ENCODE results near the gene DYSF.

DYSF gene

GRCh38 chr2:71511776-71512175 is 58.4 kb downstream of the DYSF start:
- Histone ChIP-seq H3K36me3 (replicated peaks; ENCODE audit: insufficient read depth, low read length) (no peaks in the 10 kb centered on the region), H4K20me1 (ENCODE audit: insufficient read depth, low read length) (no peaks in the 10 kb centered on the region), H3F3A (ENCODE audit: insufficient read depth, low read length) (no peaks in the 10 kb centered on the region), H3K4me3 (ENCODE audit: low read length) (no peak overlapping the region), H3K9me2 (replicated peaks; ENCODE audit: insufficient read depth, low read length) (no peaks in the 10 kb centered on the region), H3K27ac (ENCODE audit: low read length) (no peak overlapping the region), H3K4me2 (ENCODE audit: low read depth, low read length) (no peak overlapping the region), H3K9ac (ENCODE audit: low read length) (no peak overlapping the region), H3K79me2 (ENCODE audit: low read length) (no peaks in the 10 kb centered on the region), H2AFZ (ENCODE audit: low read length) (no peak overlapping the region), H3K9me3 (replicated peaks; ENCODE audit: insufficient read depth, low read length) (no peaks in the 10 kb centered on the region), H3K4me1 (ENCODE audit: low read length) (no peaks in the 10 kb centered on the region), H3K27me3 (replicated peaks; ENCODE audit: insufficient read depth, low read length) (no peaks in the 10 kb centered on the region)
- no peak for TF ChIP-seq EZH2 (optimal IDR thresholded peaks at IDR 0.05; ENCODE audit: low read depth, low read length)
- no peak for TF ChIP-seq CTCF (IDR thresholded peaks at IDR 0.05; ENCODE audit: low read length)
- TF ChIP-seq EZH2phosphoT487 (IDR thresholded peaks at IDR 0.05; ENCODE audit: low read length) = no peak
- no peak for DNase-seq

- H3K27ac ChIP-seq (ENCODE audit: low read length) = no peak overlapping the region
- no peak for DNase-seq
- TF ChIP-seq EZH2 (optimal IDR thresholded peaks at IDR 0.05; ENCODE audit: low read depth, low read length) (no peak), CTCF (IDR thresholded peaks at IDR 0.05; ENCODE audit: low read length) (no peak)
- H3K4me1 ChIP-seq (ENCODE audit: low read length) = no peaks in the 10 kb centered on the region
- no peaks in the 10 kb centered on the region for H4K20me1 ChIP-seq (ENCODE audit: insufficient read depth, low read length)
- H3K79me2 ChIP-seq (ENCODE audit: low read length) = no peaks in the 10 kb centered on the region
- H3K36me3 ChIP-seq (replicated peaks; ENCODE audit: insufficient read depth, low read length) = no peaks in the 10 kb centered on the region
- no peaks in the 10 kb centered on the region for H3K9me2 ChIP-seq (replicated peaks; ENCODE audit: insufficient read depth, low read length)
- H3K4me3 ChIP-seq (ENCODE audit: low read length) = no peak overlapping the region
- no peaks in the 10 kb centered on the region for H3K9me3 ChIP-seq (replicated peaks; ENCODE audit: insufficient read depth, low read length)
- H3K4me2 ChIP-seq (ENCODE audit: low read depth, low read length) = no peak overlapping the region
- no peaks in the 10 kb centered on the region for H3F3A ChIP-seq (ENCODE audit: insufficient read depth, low read length)
- H3K9ac ChIP-seq (ENCODE audit: low read length) = no peak overlapping the region
- no peaks in the 10 kb centered on the region for H3K27me3 ChIP-seq (replicated peaks; ENCODE audit: insufficient read depth, low read length)
- no peak overlapping the region for H2AFZ ChIP-seq (ENCODE audit: low read length)
Observed at GRCh38 chr2:71512386-71512785, 59.0 kb downstream of the DYSF start.

GRCh38 chr2:71513096-71513495 is 59.7 kb downstream of the DYSF start:
- H3F3A ChIP-seq (ENCODE audit: insufficient read depth, low read length) = no peaks in the 10 kb centered on the region
- H3K36me3 ChIP-seq (replicated peaks; ENCODE audit: insufficient read depth, low read length) = no peaks in the 10 kb centered on the region
- H3K4me3 ChIP-seq (ENCODE audit: low read length) = no peak overlapping the region
- no peak overlapping the region for H3K4me2 ChIP-seq (ENCODE audit: low read depth, low read length)
- H3K27me3 ChIP-seq (replicated peaks; ENCODE audit: insufficient read depth, low read length) = no peaks in the 10 kb centered on the region
- H3K9me2 ChIP-seq (replicated peaks; ENCODE audit: insufficient read depth, low read length) = no peaks in the 10 kb centered on the region
- no peaks in the 10 kb centered on the region for H3K79me2 ChIP-seq (ENCODE audit: low read length)
- no peak overlapping the region for H2AFZ ChIP-seq (ENCODE audit: low read length)
- H3K27ac ChIP-seq (ENCODE audit: low read length) = no peak overlapping the region
- DNase-seq = no peak
- no peaks in the 10 kb centered on the region for H4K20me1 ChIP-seq (ENCODE audit: insufficient read depth, low read length)
- TF ChIP-seq EZH2phosphoT487 (IDR thresholded peaks at IDR 0.05; ENCODE audit: low read length) = no peak
- TF ChIP-seq CTCF (IDR thresholded peaks at IDR 0.05; ENCODE audit: low read length) = no peak
- TF ChIP-seq EZH2 (optimal IDR thresholded peaks at IDR 0.05; ENCODE audit: low read depth, low read length) = no peak
- no peak overlapping the region for H3K9ac ChIP-seq (ENCODE audit: low read length)
- H3K4me1 ChIP-seq (ENCODE audit: low read length) = no peaks in the 10 kb centered on the region
- no peaks in the 10 kb centered on the region for H3K9me3 ChIP-seq (replicated peaks; ENCODE audit: insufficient read depth, low read length)
